GM12865 (cell line): ENCODE data around the gene TMEM138.

Experiments used
- DNase-seq: peaks from one replicate; pipeline ENCODE4 v3.0.0; 2010; ENCODE audit warnings: low read depth
- H3K4me3 ChIP-seq: 2 replicates; pipeline ENCODE4 v1.5.1; 2011; ENCODE audit warnings: mild to moderate bottlenecking, low read depth, low read length, control low read depth
- CTCF ChIP-seq: IDR thresholded peaks from 2 replicates; pipeline ENCODE4 v1.5.1; 2011; ENCODE audit warnings: low read length, control low read depth, low read depth, inconsistent platforms; ENCODE audit not compliant: insufficient read depth; ENCODE audit errors: missing control alignments

The TMEM138 gene

DNA sequence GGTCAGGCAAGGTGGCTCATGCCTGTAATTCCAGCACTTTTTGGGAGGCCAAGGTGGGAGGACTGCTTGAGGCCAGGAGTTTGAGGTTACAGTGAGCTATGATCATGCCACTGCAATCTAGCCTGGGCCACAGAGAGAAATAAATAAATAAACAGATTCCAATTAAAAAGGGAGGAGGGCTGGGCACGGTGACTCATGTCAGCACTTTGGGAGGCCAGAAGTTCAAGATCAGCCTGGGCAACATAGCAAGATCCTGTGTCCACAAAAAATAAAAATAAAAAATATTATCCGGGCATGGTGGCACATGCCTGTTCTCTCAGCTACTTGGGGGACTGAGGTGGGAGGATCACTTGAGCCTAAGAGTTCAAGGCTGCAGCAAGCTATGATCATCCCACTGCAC, 8.0 kb upstream of the TMEM138 start:
- DNase-seq, result no peak
- TF ChIP-seq CTCF, result no peak
- no peak overlapping the region for H3K4me3 ChIP-seq

- no peak for DNase-seq
- H3K4me3 ChIP-seq, result no peak overlapping the region
- no peak for TF ChIP-seq CTCF
Observed at GRCh38 chr11:61356706-61357105, 5.5 kb upstream of the TMEM138 start.

GRCh38 chr11:61357233-61357893, 4.8 kb upstream of the TMEM138 start:
- H3K4me3 ChIP-seq, result peak overlapping the region; percentile 27
- peak; percentile 88 for DNase-seq
- no peak for TF ChIP-seq CTCF

GRCh38 chr11:61357894-61358239, 4.3 kb upstream of the TMEM138 start:
- peak overlapping the region; percentile 27 for H3K4me3 ChIP-seq
- no peak for TF ChIP-seq CTCF
- DNase-seq, result peak; percentile 47

DNA sequence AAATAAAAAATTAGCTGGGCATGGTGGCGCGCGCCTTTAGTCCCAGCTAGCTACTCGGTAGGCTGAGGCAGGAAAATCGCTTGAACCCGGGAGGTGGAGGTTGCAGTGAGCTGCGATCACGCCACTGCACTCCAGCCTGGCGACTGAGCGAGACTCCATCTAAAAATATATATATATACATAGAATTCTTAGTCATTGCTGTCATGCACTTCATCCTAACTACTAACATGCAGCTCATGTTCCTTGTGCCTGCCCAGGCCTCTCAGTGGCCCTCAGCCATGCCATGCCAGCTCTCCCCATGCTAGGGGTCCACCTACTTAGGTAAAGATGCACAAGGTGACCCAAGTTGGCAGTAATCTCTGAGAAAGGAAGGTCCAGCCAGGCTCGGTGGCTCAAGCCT, 3.6 kb upstream of the TMEM138 start:
- no peak overlapping the region for H3K4me3 ChIP-seq
- no peak for TF ChIP-seq CTCF
- no peak for DNase-seq

DNA sequence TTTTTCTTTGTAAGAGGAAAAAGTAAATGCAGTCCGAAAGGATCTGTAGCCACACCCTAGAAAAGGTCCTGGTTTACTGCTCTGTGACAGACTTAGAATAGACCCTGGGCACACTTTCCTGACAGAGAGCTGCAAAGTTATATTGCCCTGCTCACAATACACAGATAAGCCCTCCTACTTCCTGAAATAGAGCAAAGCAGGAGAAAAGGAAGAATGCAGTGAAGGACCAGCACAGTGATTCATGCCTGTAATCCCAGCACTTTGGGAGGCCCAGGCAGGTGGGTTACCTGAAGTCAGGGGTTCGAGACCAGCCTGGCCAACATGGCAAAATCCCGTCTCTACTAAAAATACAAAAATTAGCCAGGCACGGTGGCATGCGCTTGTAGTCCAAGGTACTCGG, 2.7 kb upstream of the TMEM138 start:
- DNase-seq, result no peak
- peak overlapping the region; percentile 95 for H3K4me3 ChIP-seq
- TF ChIP-seq CTCF, result no peak

- no peak for TF ChIP-seq CTCF
- peak overlapping the region; percentile 95 for H3K4me3 ChIP-seq
- DNase-seq, result peak; percentile 21
Observed at GRCh38 chr11:61361237-61361740, 885 bp upstream of the TMEM138 start.
